Mammary epithelial cell (primary cell): ENCODE measurements around the gene ZACN.

Experiments used
- CTCF ChIP-seq, 2 donors: IDR thresholded peaks in 1 of 2; conservative IDR thresholded peaks in 1 of 2; 2 replicates each; pipeline ENCODE4 v1.5.1; 2011 to 2012; ENCODE audit warnings: inconsistent platforms in 2 of 2, low read length in 2 of 2, mild to moderate bottlenecking in 2 of 2, control low read depth in 1 of 2, low read depth in 1 of 2; ENCODE audit not compliant: insufficient read depth in 1 of 2; ENCODE audit errors: extremely low read depth in 1 of 2
- EZH2 ChIP-seq: IDR thresholded peaks from 2 replicates; pipeline ENCODE4 v1.6.1; 2012; ENCODE audit warnings: low read length, inconsistent platforms, borderline replicate concordance

- TF ChIP-seq CTCF (conservative IDR thresholded peaks at IDR 0.05 in 1 of 2, IDR thresholded peaks at IDR 0.05 in 1 of 2; ENCODE audit: extremely low read depth in 1 of 2, insufficient read depth in 1 of 2, low read depth in 1 of 2, low read length in 2 of 2) (no peak), EZH2 (no peak)
Observed at GRCh38 chr17:76104896-76105231, 25.9 kb downstream of the ZACN start.
